Left lung (tissue), 14 donors: ENCODE data around the gene DCLK3. TPM values are rescaled to one million over a fixed set of nuclear protein-coding genes. Genes with fewer than 3 reads are reported as not detected.

ENCODE experiments used
- ATAC-seq: fragments of 200-7000 bp; cut with Tn5 transposase; one replicate; pipeline ENCODE4 v1.9.1; 2020; ENCODE audit warnings: moderate library complexity
- DNase-seq, 4 donors: peaks; one replicate each; pipeline ENCODE4 v3.0.0-alpha.2; 2013 to 2020
- H3K27ac ChIP-seq, 2 donors: fragments of 200-600 bp; sonication (generic) in 1 of 2; one replicate each; pipeline versions ENCODE4 v1.5.0 to v1.8.0; 2020 to 2021
- H3K27me3 ChIP-seq, 2 donors: fragments of 200-600 bp; sonication (generic) in 1 of 2; one replicate each; pipeline versions ENCODE4 v1.5.0 to v1.8.0; 2020 to 2021
- H3K36me3 ChIP-seq, 2 donors: fragments of 200-600 bp; sonication (generic) in 1 of 2; one replicate each; pipeline versions ENCODE4 v1.5.0 to v1.8.0; 2020 to 2021
- H3K4me1 ChIP-seq, 2 donors: fragments of 200-600 bp; one replicate each; pipeline ENCODE4 v1.8.0; 2021
- H3K4me3 ChIP-seq, 2 donors: fragments of 200-600 bp; sonication (generic) in 1 of 2; one replicate each; pipeline versions ENCODE4 v1.5.0 to v1.8.0; 2020 to 2021; ENCODE audit warnings: mild to moderate bottlenecking in 1 of 2
- H3K9me3 ChIP-seq, 2 donors: fragments of 200-600 bp; sonication (generic) in 1 of 2; one replicate each; pipeline versions ENCODE4 v1.5.0 to v1.8.0; 2020 to 2021
- intact Hi-C, 2 donors: fragments of 100-400 bp; cut with DNase I; formaldehyde crosslinking; loops; one replicate each; pipeline versions ENCODE4 v1.11.2 to v1.14.2; 2022
- long read RNA-seq, 12 donors: library from polyadenylated mRNA in 2 of 12; unstranded in 2 of 12; transcript quantifications; one replicate each; pipeline ENCODE4 v2.0.0 and lab custom pipeline, GENCODE V29; 2019 to 2026
- polyA plus RNA-seq, 6 donors: library from polyadenylated mRNA; unstranded; fragments of 120-200 nt; gene quantifications; one replicate each; pipeline ENCODE4 v1.2.1, GENCODE V29; 2013; ENCODE audit not compliant: insufficient read length in 6 of 6
- total RNA-seq, 2 donors: library from RNA; stranded (reverse); fragmentation: NEBNext Ultra II Directional; extraction: Animal tissue kit (Norgen Biotek cat#: 25700); gene quantifications; one replicate each; pipeline ENCODE4 v1.2.1, GENCODE V29; 2021
- TF ChIP-seq, protein P1 (sequence below), 2 donors: fragments of 200-600 bp; sonication (generic) in 1 of 2; IDR thresholded peaks; one replicate each; pipeline versions ENCODE4 v1.5.0 to v1.8.0; 2021; ENCODE audit warnings: antibody characterized with exemption in 2 of 2
- donor health status: DM: no; HTN: yes; CAD: no.
- donor health status: DM: no; HTN: no; CAD: no.

Gene DCLK3, protein sequence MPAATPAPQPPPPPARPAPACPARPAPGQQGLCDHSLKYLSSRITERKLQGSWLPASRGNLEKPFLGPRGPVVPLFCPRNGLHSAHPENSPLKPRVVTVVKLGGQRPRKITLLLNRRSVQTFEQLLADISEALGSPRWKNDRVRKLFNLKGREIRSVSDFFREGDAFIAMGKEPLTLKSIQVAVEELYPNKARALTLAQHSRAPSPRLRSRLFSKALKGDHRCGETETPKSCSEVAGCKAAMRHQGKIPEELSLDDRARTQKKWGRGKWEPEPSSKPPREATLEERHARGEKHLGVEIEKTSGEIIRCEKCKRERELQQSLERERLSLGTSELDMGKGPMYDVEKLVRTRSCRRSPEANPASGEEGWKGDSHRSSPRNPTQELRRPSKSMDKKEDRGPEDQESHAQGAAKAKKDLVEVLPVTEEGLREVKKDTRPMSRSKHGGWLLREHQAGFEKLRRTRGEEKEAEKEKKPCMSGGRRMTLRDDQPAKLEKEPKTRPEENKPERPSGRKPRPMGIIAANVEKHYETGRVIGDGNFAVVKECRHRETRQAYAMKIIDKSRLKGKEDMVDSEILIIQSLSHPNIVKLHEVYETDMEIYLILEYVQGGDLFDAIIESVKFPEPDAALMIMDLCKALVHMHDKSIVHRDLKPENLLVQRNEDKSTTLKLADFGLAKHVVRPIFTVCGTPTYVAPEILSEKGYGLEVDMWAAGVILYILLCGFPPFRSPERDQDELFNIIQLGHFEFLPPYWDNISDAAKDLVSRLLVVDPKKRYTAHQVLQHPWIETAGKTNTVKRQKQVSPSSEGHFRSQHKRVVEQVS
- total RNA-seq (under 1 TPM; 0.15 to 0.47 TPM), polyA plus RNA-seq (1 to 10 TPM; 1.1 to 1.9 (median 1.5) TPM)
- long read RNA-seq, donor 1, result 0 reads
- long read RNA-seq, donor 2, result 0 reads
- long read RNA-seq, donor 3, full-length matches to known transcripts, result 1 of 1 reads
- long read RNA-seq, donor 3, partial matches to known transcripts, result 0 of 1 reads
- long read RNA-seq, donor 3, other reads (novel, unspliced or antisense), result 0 of 1 reads
- long read RNA-seq, donor 4, result 0 reads
- long read RNA-seq, donor 5, full-length matches to known transcripts, result 1 of 1 reads
- long read RNA-seq, donor 5, partial matches to known transcripts, result 0 of 1 reads
- long read RNA-seq, donor 5, other reads (novel, unspliced or antisense), result 0 of 1 reads
- long read RNA-seq, donor 6, result 0 reads
- long read RNA-seq, donor 7, result 0 reads
- long read RNA-seq, donor 8, result 0 reads
- long read RNA-seq, donor 9, result 0 reads
- long read RNA-seq, donor 10, result 0 reads
- long read RNA-seq, donor 11, full-length matches to known transcripts, result 3 of 3 reads
- long read RNA-seq, donor 11, partial matches to known transcripts, result 0 of 3 reads
- long read RNA-seq, donor 11, other reads (novel, unspliced or antisense), result 0 of 3 reads
- long read RNA-seq, donor 12, full-length matches to known transcripts, result 2 of 2 reads
- long read RNA-seq, donor 12, partial matches to known transcripts, result 0 of 2 reads
- long read RNA-seq, donor 12, other reads (novel, unspliced or antisense), result 0 of 2 reads

- Histone ChIP-seq H3K27me3 (peaks cover 18 to 71% of the 10 kb centered on the region in 2 donors), H3K9me3 (no peaks in the 10 kb centered on the region), H3K36me3 (no peaks in the 10 kb centered on the region), H3K4me1 (peaks cover 0 to 5% of the 10 kb centered on the region in 2 donors), H3K27ac (no peak within 1 kb of the TSS), H3K4me3 (peak within 1 kb of the TSS; percentile 11 to 14)
- intact Hi-C loops, result no loop called here
- peak; percentile 56 for ATAC-seq
- TF ChIP-seq, protein P1, sequence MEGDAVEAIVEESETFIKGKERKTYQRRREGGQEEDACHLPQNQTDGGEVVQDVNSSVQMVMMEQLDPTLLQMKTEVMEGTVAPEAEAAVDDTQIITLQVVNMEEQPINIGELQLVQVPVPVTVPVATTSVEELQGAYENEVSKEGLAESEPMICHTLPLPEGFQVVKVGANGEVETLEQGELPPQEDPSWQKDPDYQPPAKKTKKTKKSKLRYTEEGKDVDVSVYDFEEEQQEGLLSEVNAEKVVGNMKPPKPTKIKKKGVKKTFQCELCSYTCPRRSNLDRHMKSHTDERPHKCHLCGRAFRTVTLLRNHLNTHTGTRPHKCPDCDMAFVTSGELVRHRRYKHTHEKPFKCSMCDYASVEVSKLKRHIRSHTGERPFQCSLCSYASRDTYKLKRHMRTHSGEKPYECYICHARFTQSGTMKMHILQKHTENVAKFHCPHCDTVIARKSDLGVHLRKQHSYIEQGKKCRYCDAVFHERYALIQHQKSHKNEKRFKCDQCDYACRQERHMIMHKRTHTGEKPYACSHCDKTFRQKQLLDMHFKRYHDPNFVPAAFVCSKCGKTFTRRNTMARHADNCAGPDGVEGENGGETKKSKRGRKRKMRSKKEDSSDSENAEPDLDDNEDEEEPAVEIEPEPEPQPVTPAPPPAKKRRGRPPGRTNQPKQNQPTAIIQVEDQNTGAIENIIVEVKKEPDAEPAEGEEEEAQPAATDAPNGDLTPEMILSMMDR (IDR thresholded peaks at IDR 0.05), result no peak
- DNase-seq, result peak in 3 of 4 donors; percentile 13 to 82 (median 27)
Measured at GRCh38 chr3:36763850-36764703, at the start of gene DCLK3. DCLK3 (minus strand) TSS chr3:36764553; CDS start chr3:36764263, 290 bp downstream.

DNA sequence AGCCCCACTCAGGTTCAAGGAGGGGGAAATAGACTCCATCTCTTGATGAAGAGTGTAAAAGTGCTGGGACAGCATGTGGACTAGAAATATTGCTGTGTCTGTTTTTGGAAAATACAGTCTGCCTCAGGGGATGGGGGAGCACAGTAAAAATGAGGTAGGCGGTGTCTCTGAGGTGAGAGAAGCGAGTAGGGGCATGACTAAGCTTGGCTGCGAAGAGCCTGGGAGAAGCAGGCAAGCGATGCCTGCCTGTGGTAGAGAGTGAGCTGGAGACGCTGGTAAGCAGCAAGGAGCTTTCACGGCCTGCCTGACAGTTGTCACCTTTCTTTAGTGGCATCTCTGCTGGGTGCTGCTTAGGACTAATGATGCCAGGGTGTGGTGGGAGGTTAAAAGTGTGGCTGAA lies 49.0 kb upstream of the DCLK3 start:
- intact Hi-C loops, result no loop called here
- DNase-seq (no peak), ATAC-seq (no peak)
- no peaks in the 10 kb centered on the region for H3K27me3 ChIP-seq
- H3K36me3 ChIP-seq, result no peaks in the 10 kb centered on the region
- no peaks in the 10 kb centered on the region for H3K9me3 ChIP-seq
- H3K4me1 ChIP-seq, result no peaks in the 10 kb centered on the region
- no peak overlapping the region for H3K27ac ChIP-seq
- H3K4me3 ChIP-seq, result no peak overlapping the region
- TF ChIP-seq, protein P1 (IDR thresholded peaks at IDR 0.05), result no peak

DNA sequence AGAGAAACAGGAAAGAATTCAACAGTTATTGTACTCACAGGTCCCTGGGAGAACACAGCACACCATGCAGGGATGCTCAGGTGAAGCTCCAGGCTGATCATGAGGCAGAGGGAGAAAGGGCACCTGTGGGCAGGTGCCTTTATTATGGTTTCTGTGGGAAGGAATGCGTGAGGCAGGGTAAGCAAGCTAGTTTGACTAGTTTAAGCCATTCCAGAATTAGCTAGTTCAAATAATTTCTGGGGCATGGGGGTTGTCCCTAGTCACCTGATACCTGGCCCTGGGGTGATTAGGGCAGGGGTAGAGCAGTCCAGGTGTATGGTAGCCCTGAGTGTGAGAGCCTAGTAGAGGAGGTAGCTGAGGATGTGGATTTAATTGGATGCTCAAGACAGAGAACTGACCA lies 47.9 kb upstream of the DCLK3 start:
- Histone ChIP-seq H3K4me3 (no peak overlapping the region), H3K27ac (no peak overlapping the region), H3K9me3 (no peaks in the 10 kb centered on the region), H3K27me3 (no peaks in the 10 kb centered on the region), H3K36me3 (no peaks in the 10 kb centered on the region), H3K4me1 (no peaks in the 10 kb centered on the region)
- intact Hi-C loops, result no loop called here
- ATAC-seq (no peak), DNase-seq (no peak)
- TF ChIP-seq, protein P1 (IDR thresholded peaks at IDR 0.05), result no peak

DNA sequence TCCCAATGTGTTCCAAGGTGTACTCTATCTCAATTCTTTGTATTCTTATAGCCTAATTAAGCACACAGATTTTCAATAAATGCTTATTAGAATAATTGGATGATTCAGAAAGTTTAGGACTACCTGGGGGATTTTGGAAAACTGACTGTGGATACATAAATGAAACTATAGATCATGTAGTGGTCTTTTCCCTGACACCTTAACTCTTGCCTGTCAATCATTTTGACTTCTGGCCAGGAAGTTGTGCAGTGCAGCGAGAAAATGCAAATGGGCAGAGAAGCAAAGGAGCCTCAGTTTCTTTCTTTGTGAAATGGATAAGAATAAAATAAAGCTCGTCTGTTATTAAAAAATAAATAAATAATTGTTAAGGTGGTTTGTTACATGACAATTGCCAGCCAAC lies 47.4 kb upstream of the DCLK3 start:
- ATAC-seq (no peak), DNase-seq (no peak)
- TF ChIP-seq, protein P1 (IDR thresholded peaks at IDR 0.05), result no peak
- Histone ChIP-seq H3K4me3 (no peak overlapping the region), H3K4me1 (no peaks in the 10 kb centered on the region), H3K27me3 (no peaks in the 10 kb centered on the region), H3K36me3 (no peaks in the 10 kb centered on the region), H3K9me3 (peaks cover 0 to 2% of the 10 kb centered on the region in 2 donors), H3K27ac (no peak overlapping the region)
- intact Hi-C loops, result no loop called here
